ENCODE data around the gene SENP5. TPM values are rescaled to one million over a fixed set of nuclear protein-coding genes. Genes with fewer than 3 reads are reported as not detected.
"Not testable (repeated sequence)": the region's sequence is repeated elsewhere in the genome, so short reads cannot be mapped to it uniquely, and the experiment has no call there.

The SENP5 gene, protein sequence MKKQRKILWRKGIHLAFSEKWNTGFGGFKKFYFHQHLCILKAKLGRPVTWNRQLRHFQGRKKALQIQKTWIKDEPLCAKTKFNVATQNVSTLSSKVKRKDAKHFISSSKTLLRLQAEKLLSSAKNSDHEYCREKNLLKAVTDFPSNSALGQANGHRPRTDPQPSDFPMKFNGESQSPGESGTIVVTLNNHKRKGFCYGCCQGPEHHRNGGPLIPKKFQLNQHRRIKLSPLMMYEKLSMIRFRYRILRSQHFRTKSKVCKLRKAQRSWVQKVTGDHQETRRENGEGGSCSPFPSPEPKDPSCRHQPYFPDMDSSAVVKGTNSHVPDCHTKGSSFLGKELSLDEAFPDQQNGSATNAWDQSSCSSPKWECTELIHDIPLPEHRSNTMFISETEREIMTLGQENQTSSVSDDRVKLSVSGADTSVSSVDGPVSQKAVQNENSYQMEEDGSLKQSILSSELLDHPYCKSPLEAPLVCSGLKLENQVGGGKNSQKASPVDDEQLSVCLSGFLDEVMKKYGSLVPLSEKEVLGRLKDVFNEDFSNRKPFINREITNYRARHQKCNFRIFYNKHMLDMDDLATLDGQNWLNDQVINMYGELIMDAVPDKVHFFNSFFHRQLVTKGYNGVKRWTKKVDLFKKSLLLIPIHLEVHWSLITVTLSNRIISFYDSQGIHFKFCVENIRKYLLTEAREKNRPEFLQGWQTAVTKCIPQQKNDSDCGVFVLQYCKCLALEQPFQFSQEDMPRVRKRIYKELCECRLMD
- total RNA-seq (2014; rRNA removed), result 29.9 and 30.7 TPM in 2 replicates
- polyA plus RNA-seq (2012), result 7.7 TPM

DNA sequence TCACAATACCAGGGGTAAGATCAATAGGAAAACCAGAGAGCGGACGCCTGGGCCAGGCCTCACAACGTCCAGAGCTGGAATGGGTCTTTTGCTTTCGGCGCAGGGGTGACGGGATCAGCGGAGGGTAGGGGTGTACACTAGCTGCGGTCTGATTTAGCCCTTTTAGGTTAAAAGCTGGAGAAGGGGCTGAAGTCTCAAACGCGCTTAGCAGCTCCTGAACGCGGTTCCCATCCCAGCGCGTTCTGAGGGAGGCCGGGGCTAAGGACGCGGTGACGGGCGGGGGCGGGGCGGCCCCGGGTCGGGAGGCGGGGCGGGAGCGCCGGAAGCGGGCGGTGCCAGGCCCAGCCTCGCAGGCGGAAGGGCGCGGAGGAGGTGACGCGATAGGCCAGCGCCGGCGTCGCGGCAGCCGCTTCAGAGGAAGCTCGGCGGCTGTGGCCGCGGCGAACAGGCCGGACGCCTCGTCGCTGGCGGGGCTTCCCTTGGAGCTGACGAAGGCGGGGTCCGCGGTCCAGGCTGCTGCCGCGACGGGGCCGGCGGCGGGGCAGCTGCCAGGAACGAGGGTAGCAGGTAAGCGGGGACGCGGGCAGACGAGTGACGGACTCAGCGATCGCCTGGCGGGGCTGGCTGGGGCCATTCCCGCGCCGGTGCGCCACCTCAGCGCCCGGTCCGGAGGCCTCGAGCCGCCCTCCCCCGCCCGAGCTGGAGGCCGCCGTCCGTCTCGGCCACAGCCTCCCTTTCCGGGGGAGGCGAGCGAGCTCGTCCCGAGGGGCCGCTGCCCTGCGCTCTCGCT is at the start of gene SENP5:
Gene SENP5, plus strand, starts transcription at position 414 of the 790 bp plus-strand sequence. CDS start 17,262 bp downstream, outside the sequence.
- DNase-seq (ENCODE audit: low read depth), result peak; percentile 83

DNA sequence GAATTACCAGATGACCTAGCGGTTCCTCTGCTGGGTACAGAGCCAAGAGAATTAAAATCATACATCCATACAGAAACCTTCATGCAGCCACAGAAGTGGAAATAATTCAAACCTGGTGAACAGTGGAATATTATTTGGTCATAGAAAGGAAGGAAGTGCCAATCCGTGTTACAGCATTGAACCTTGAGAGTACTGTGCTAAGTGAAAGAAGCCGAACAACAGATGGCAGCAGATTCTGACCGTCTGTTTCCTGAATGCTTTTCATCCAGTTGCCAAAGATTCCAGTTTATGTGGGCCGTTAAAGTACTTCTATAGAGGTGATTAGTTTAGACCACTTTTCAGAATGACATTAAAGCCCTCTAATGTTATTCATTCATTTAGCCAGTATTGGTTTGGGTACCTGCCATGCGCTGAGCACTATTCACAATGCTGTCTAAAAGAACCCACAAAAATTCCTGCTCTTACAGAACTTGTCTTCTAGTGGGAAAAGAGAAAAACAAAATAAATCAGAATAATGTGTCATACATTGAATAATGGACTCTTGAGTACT is 45.8 kb upstream of the SENP5 start:
- no peak for DNase-seq (ENCODE audit: low read depth)

GRCh38 chr3:196829651-196830050 is 38.1 kb upstream of the SENP5 start:
- DNase-seq (ENCODE audit: low read depth), result not testable (repeated sequence)

GRCh38 chr3:196835086-196835485 is 32.6 kb upstream of the SENP5 start:
- DNase-seq (ENCODE audit: low read depth), result no peak

GRCh38 chr3:196836626-196837025 is 31.1 kb upstream of the SENP5 start:
- not testable (repeated sequence) for DNase-seq (ENCODE audit: low read depth)

- DNase-seq (ENCODE audit: low read depth), result peak; percentile 58
Measured at GRCh38 chr3:196837819-196838420, 29.8 kb upstream of the SENP5 start.

GRCh38 chr3:196839351-196839750 is 28.4 kb upstream of the SENP5 start:
- DNase-seq (ENCODE audit: low read depth), result not testable (repeated sequence)

DNA sequence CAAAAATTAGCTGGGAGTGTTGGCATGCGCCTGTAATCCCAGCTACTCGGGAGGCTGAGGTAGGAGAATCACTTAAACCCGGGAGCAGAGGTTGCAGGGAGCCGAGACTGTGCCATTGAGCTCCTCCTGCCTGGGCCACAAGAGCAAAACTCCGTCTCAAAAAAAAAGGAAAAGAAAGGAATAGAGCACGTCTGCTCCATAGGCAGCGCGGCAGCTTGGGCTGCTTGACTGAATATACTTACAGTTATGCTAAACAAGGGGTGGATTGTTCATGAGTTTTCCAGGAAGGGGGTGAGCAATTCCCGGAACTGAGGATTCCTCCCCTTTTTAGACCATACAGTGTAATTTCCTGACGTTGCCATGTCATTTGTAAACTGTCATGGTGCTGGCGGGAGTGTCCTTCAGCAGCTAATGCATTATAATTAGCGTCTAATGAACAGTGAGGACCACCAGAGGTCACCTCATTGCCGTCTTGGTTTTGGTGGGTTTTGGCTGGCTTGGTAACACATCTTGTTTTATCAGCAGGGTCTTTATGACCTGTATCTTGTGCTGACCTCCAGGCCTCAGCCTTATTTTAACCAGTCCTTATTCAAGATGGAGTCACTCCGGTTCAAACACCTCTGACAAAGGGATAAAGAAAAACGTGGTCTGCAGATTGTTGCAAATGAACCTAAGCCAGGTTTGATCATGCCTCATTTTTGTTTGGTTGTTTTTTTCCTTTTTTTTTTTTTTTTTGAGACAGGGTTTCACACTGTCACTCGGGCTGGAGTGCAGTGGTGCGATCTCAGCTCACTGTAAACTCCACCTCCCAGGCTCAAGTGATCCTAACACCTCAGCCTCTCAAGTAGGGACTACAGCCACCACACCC is 24.9 kb upstream of the SENP5 start:
- DNase-seq (ENCODE audit: low read depth), result no peak

GRCh38 chr3:196843435-196844110 is 24.1 kb upstream of the SENP5 start:
- DNase-seq (ENCODE audit: low read depth), result no peak

GRCh38 chr3:196844235-196845219 is 23.2 kb upstream of the SENP5 start:
- not testable (repeated sequence) for DNase-seq (ENCODE audit: low read depth)

GRCh38 chr3:196848375-196848774 is 19.3 kb upstream of the SENP5 start:
- DNase-seq (ENCODE audit: low read depth), result not testable (repeated sequence)

DNA sequence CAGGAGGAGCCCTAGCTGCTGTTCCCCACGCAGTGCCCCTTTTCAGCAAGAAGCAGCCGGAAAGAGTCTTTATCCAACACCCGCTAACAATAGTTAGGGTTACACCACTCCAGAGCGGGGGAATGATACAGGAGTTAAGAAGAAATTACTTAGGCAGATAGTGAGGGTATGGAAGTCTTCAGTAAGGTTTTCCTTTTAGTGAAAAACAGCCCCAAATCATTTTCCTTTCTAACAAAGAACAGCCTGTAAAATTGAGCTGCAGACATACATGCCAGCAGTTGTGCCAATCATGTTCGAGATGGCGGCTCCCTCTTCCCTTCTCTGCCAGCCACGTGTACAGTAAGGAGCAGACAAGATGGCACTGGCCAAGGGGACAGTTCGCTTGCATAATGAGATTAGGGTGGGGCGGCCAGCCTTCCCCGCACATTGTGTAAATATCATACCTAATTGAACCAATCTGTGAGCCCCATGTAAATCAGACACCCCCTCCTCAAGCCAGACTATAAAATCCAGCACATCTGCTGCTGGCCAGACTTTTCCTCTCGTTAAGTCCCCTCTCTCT is 18.5 kb upstream of the SENP5 start:
- no peak for DNase-seq (ENCODE audit: low read depth)

- not testable (repeated sequence) for DNase-seq (ENCODE audit: low read depth)
Measured at GRCh38 chr3:196863000-196863399, 4.7 kb upstream of the SENP5 start.

DNA sequence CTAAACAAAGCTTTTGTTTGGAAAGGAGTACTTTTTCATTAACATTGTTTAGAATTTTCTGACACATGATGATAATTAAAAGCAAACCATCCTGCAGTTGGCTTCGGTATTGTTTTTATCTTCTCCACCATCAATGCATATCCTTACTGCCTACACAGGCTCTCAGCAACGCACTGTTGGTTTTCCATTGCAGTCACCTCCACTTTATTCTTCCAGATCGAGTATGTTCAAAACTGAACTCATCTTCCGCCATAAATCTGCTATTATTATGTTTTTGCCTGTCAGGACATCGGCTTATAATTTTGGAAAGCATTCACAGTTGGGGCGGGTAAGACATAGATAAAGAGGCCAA is 589 bp upstream of the SENP5 start:
- DNase-seq (ENCODE audit: low read depth), result no peak

DNA sequence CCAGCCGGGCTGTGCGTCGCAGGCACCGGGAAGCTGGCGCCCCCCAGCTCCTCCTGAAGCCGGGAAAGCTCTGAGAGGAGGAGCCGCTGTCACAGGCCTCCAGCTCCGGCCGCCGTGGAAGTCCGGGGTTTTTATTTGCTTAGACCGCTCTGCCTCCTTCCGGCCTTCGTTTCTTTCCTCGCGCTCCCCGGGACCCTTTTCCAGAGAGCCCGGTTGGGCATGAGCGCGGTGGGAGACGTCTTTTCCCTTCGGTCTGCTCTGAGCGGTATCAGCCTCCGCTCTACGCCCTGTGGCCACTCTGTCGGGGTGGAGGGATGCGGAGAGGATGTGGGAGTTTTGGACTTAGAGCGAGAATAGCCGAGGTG is 559 bp downstream of the SENP5 start:
- DNase-seq (ENCODE audit: low read depth), result peak; percentile 18

DNA sequence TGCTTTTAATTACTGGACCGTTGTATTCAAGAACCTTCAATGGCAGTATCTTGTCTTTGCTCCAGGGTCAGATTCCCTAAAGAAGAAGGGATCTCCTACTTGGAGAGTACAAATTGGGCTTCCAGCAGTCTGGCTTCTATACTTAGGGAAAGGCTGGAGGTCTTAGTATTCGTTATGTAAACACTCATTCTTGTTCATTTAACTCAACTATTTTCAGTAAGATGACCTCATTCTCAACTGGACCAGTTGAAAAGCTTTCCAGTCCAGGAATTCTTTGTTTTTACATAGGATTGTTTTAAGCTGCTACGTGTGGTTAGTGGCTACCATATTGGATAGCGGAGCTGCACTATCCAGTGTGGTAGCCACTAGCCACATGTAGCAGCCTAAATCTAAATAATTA is 4.6 kb downstream of the SENP5 start:
- DNase-seq (ENCODE audit: low read depth), result no peak

- not testable (repeated sequence) for DNase-seq (ENCODE audit: low read depth)
Measured at GRCh38 chr3:196874511-196875094, 6.9 kb downstream of the SENP5 start.

GRCh38 chr3:196875258-196875657 is 7.5 kb downstream of the SENP5 start:
- no peak for DNase-seq (ENCODE audit: low read depth)
